Ovary (tissue), 3 donors: ENCODE results near the gene IBA57.

Experiments used
- POLR2A ChIP-seq: fragments of 450-650 bp; IDR thresholded peaks from one replicate; pipeline ENCODE4 v1.6.1; 2017; ENCODE audit warnings: antibody characterized with exemption, mild to moderate bottlenecking, moderate library complexity
- TF ChIP-seq, protein P1 (sequence below), 3 donors: fragments of 450-650 bp in 2 of 3; fragments of 200-600 bp in 1 of 3; IDR thresholded peaks; one replicate each; pipeline versions ENCODE4 v1.5.1 to v1.8.0; 2016 to 2022; ENCODE audit warnings: antibody characterized with exemption in 3 of 3, mild to moderate bottlenecking in 1 of 3
- donor health status: DM: no; HTN: no; CAD: no.

DNA sequence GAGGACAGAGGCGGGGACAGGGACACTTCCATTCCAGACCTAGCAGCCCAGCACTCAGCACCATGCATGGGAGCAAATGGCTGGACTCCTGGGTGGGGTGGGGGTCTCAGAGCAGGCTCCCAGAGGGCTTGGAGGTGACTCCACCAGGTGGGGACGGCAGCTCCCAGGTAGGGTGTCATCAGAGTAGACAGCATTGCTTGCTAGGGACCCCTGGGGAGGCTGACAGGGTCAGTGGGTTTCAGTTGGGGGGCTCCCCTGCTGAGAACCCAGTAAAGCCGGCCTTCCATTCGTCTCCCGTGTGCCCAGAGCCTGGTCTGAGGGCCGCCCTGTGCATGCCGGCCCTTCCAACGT, 20.6 kb upstream of the IBA57 start:
- no peak for TF ChIP-seq POLR2A
- TF ChIP-seq, protein P1, sequence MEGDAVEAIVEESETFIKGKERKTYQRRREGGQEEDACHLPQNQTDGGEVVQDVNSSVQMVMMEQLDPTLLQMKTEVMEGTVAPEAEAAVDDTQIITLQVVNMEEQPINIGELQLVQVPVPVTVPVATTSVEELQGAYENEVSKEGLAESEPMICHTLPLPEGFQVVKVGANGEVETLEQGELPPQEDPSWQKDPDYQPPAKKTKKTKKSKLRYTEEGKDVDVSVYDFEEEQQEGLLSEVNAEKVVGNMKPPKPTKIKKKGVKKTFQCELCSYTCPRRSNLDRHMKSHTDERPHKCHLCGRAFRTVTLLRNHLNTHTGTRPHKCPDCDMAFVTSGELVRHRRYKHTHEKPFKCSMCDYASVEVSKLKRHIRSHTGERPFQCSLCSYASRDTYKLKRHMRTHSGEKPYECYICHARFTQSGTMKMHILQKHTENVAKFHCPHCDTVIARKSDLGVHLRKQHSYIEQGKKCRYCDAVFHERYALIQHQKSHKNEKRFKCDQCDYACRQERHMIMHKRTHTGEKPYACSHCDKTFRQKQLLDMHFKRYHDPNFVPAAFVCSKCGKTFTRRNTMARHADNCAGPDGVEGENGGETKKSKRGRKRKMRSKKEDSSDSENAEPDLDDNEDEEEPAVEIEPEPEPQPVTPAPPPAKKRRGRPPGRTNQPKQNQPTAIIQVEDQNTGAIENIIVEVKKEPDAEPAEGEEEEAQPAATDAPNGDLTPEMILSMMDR (IDR thresholded peaks at IDR 0.05), result no peak
